T-helper 9 cell (primary cell): ENCODE measurements around the gene TM2D3.

ENCODE experiments used
- DNase-seq: peaks from one replicate; pipeline ENCODE4 v3.0.0-alpha.2; 2020

The TM2D3 gene

DNA sequence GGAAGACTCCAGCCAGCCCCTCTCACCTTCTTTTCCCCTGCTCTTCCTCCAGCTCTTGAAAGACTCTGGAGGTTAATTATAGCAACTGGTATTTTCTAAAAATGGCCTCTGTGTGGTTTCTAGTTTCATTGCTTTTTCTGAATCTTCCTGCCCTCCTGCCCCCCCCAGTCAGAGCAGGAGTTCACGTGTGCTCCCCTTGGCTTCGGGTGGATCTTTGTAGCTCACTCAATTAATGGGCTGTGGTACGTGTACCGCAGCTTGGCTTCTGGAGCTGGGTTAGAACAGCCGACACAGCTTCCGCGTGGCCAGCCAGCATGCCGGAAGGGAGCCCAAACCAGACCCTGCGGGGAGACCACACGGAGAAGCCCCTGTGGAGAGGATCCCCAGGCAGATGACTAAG lies 31.5 kb downstream of the TM2D3 start:
- DNase-seq: no peak

DNA sequence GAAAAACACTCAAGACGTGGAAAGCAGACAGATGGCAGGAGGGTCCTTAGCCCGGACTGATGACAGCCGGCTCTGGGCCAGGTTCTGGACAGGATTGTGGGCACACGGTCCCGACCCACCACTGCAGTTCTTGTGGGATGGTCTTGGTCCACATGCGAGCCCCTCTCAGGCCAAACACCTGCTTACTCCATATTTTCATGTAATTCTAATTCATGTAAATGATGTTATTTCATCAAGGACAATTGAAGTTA lies 32.6 kb downstream of the TM2D3 start:
- no peak for DNase-seq

DNA sequence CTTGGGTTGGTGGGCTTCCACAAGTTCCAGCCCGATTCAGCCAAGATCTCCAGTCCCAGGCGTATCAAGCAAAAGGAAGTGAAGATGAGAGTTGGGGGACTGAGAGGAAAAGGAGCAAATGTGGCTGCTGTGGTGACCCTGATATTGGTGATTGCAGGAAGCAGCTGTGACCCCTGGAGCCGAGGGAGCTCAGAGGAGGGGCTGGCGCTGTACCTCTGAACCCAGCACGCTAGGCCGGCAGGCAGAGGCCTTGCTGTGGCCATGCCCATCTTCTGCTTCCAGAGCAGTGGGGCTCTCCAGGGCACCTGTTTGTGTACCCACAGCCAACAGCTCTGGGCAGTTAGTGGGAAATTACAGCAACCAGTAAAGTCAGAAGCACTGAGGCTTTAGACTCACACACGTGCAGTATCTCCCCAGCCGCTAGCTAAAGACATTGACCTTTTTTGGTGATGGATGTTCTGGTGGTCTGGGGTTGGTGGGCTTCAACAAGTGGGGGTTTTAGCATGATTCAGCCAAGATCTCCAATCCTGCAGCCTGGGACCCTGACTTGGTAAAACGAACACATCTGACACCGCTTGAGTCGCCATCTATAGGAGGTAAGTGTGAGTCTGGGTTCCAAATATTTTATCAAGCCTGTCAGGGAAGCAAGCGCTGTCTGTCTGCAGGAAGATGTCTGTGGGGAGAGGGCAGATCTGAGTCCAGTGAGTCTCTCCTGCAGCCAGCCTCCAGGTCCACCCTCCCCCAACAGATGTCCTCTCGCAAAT lies 33.1 kb downstream of the TM2D3 start:
- no peak for DNase-seq

DNA sequence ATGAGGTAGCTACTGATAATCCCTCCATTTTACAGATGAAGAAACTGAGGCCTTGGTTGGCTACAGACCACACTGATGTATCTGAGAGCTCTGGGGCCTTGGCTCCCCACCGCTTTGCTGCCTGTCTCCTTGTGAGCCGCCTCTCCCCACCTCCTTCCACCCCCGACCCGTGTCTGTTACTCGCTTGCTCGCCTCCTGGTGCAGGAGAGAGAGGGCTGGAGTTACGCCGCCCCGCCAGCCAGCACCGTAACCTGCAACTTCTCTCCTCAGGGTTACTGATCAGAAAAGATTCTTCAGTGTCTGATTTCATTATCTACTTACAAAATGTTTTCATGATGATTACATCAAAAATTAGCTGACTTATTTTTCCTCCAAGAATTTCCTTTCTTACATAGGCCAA lies 34.1 kb downstream of the TM2D3 start:
- DNase-seq: no peak

DNA sequence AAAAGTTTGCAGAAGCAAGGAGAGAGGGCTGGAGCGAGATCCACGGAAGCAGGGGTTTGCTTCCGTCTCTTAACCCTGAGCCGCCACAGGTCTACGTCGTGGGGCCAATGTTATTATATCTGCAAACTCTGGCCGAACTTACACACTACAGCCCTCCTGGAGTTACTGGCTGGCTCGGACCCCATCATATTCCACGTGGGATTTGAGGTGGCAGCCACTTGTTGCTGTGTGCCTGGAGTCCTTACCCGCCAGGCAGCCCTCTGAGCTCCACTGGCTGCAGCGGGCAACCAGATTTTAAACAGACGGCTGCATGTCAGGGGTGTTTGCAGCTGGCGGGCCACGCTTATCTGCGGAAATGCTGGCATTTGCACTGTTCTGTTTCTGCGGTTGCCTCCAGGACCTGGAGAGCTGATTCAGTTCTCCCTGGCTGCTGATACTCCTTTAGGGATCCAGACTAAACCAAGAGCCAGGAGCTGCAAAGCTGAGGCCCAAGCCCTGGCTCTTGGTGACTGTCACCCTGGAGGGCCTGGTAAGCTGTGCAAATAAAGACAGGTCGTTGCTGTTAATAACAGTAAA lies 34.7 kb downstream of the TM2D3 start:
- DNase-seq: no peak

DNA sequence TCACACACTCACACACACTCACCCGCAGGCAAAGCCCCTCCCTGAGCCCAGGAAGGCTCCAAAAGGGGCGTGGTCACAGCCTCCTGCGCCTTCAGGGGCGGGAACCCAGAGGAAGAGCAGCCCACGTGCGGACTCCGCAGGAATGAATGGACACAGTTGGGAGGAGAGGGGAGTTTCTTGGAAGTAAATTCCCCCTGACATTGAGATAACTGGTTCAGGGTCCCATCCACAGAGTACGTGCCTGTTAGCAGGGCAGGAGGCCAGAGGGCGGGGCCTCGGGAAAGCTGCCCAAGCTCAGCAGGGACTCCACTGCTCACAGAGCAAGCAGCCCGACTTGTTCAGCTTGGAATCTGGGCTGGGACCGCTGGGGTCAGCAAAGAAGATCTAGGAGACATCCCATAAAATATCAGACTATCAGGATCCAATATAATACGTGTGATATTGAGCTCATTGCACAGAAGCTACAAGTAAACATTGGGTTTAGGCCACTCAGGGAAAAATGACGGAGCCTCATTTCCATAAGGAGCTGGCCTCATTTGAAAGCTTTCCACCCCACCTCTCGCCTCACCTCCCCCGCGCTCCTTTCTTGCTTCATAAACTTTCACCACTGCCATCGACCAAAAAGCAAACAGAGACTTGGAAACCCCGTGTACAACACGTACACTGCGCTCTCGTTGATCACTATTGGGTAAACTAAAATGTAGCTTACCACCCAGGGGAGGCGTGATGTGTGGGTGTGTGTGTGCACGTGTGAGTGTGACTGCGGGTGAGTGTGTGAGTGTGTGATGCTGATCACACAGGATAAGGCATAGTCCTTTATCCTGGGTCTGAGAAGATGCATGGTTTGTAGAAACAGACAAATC lies 36.0 kb downstream of the TM2D3 start:
- no peak for DNase-seq

DNA sequence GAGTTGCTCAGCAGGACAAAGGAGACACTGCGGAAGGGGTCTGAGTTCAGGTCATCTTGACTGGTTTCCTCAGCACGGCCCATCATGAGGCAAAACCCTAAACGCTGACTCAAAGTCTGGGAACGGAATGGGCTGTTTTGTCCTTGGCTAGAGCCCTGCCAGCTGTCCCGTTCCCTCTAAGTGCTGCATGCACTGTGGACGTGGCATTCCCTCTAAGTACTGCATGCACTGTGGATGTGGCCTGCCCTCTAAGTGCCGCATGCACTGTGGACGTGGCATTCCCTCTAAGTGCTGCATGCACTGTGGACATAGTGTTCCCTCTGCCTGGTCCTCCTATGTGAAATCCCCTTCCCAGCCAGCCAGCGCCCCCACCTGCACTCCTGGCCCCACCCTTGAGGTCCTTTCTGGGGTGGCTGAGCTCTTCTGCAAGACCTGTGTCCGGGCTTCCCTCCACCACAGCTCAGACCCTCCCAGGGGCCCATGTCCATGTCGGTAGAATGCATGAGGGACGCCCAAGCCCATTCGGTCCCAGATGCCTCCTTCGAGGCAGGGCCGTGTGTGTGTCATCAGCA lies 36.7 kb downstream of the TM2D3 start:
- DNase-seq: no peak

DNA sequence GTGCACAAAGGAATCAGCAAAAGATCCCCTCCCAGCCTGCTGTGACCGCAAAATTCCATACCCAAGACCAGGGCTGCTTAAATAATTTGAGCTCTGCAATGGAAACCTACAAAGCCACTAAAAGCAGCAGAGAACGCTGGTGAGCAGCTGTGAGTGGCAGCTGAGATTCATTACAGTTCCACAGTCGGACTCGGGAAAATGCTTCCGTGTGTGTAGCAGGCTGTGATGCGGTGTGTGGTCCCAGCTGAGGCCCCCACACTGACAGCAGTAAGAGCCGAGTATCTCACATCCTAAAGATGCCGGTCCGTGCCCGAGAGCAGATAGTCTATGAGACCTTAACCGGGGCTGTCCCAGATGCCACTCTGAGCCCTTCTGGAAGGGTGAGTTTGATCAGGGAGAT lies 37.4 kb downstream of the TM2D3 start:
- DNase-seq: no peak

DNA sequence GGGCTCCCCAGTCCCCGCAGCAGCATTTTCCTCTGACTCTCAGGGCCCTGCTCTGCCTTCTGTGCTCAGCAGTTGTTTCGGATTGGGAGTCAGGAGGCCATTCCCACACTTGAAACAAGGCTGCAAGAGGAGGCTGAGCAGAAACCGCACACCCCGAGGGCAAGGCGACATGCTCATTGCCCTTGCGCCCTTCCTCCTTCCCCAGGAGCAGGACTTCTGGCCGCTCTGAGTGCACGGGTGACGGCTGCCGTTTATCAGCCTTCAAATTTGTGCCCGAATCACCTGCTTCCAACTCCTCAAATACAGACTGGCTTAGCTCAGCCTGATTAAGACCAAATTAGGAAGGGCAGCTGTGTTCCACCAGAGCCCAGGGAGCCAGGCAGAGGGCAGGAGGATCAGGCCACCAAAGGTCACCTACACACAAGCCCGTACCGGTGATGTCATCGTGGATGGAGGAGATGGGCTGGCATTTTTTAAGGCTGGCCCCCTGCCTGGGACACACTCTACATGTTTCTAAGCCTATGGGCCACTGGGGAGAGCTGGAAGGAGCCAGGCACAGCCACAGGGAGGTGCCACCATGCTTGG lies 38.1 kb downstream of the TM2D3 start:
- DNase-seq: no peak

DNA sequence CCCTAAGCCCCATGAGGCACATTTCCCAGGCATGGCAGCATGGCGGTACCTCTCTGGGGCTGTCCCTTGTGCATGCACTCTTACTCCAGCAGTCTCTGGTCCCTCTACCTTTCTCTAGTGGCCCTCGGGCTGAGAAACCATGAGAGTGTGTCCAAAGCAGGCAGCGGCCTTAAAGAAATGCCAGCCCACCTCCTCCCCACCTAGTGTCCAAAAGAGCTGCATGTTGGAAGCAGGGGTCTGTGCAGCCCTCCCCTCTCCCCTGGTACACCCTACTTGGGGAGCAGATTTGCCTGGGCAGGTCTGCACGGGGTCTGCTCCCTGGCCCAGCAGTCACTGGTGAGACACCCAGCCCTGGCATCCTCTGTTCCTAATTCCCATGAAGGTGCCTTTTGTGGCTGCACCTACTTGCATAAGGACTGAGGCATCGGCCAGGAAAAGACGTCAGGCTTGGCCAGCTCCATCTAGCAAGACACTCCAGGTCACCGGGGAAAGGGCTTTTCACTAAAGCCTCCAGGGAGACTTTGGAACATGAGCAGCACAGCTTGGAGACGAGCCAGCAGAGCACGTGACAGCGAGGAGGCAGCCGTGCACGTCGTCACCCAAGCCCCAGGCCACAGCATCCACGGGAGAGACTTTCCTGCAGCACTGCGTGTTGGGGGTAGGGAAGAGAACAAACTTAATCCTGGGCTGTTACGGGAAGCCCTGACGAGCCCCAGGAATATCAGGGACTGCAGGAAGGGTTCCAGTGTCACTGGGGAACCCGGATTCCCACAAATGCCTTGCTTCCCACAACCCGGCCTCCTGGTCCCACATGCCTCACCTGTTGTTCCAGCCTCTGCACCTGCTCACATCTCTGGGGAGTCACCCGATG lies 38.8 kb downstream of the TM2D3 start:
- DNase-seq: no peak

DNA sequence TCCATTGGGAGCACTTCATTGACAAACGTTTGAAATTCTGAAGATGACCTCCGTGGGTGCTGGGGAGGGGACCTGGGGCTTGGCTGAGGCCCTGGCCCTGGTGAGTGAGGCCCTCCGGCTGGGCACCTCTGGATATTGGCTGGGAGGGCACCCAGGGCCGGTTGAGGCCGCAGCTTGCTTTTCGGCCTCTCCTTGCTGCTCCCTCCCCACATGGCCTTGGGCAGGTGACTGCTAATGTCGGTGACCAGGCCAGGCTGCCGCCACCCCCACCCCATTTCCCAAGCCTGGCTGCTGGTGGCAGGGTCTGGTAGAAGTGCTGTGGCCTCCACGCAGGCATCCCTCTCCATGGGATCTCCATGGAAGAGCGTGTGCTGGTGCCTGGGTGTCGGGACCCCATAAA lies 39.5 kb downstream of the TM2D3 start:
- DNase-seq: no peak

DNA sequence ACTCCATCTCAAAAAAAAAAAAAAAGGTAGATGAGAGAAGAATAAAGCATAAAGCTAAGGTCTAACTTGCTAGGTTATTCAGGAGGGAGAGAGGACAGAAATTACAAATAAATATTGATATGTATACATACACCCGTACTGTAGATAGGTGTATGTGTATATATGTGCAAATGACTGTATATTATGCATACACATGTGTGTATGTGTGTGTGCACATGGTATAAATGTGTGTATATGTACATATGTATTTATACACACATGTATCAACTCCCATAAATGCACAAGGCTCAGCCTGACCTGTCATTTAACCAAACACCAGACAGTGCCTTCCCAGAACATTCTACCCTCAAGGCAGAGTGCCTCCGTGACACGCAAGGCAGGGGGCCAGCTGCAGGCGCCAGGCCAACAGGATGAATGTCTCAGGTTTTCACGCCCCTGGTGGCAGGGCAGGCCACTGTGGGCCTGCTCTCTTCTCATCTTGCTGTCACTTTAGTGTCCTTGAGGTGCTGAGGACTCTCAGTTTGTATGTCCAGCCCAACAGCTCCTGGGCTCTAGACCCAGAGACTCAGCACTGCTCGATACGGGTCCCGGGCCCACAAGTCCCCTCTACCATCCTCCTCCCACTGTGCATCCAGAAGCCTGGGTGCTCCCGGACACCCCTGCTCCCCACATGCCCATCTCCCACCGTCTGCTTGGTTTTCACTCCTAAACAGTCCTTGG lies 40.4 kb downstream of the TM2D3 start:
- DNase-seq: no peak

DNA sequence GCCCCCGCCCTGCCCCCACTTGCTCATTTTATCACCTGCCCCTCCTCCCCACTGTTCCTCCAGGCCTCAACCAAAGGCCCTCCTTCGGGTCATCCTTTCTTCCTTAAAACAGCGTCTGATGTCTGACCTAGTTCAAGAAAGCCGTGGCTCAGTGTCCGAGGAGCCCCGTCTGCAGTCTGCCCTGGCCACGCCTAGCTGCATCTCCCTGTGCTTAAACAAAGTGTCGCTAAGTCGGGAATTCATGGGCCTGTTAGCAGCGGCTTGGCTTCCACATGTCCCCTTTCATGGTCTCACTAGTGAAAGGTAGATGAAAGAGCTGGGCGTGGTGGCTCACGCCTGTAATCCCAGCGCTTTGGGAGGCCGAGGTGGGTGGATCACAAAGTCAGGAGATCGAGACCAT lies 41.2 kb downstream of the TM2D3 start:
- DNase-seq: no peak

DNA sequence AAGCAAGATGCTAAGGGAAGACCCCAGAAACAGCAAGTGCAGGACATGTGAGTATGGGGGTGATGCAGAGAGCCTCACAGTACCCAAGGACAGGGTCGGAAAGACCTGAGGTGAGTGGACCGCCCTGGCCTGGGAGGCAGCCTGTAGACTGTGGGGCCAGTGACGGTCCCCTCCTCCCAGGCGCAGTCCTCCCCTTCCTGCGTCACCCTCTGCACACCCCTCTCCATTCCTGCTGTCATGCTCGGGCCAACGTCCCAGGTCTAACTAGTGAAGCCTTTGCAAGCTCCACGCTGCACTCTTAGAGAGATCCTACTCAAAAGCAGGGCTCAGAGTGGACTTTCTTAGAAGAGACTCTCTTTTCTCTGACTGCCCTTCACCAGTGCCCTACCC lies 41.6 kb downstream of the TM2D3 start:
- DNase-seq: no peak

DNA sequence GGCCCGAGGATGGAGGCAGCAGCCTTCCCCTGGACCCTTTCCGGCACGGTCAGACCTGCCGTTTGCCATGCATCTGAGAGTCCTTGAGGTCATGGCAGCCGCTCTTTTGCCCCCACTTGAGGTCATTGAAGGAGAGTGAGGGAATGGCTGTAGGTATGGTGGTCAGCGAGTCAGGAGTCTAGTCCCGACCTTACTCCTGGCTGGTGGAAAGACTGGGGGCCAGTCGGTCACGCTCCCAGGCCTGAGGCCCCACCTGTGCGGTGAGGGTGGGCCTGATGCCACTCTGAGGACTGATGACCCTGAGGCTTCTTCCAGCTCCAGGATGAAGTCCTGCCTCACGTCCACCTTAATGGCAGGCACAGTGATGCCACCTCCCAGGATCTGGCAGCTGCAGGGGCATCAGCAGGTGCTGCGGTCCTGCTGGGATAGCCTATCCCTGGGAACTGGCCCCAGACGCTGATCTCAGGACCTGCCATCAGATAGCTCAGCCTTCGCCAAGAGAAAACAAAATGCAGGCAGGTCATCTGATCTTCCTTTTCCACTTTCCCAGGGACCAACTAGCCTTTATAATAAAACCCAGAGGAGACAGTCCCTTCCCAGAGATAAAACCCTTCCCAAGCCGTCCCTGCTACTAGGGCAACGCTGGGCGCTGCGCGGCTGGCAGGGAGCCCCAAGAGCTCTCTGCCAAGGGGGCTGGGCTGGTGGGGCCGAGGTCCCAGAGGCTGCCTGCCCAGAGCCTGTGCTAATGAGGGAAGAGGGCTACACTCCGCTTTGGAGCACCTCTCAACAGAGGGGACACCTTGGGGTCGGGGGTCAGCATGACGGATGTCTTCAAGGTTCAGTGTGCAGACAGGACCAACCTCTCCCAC lies 42.2 kb downstream of the TM2D3 start:
- DNase-seq: no peak

DNA sequence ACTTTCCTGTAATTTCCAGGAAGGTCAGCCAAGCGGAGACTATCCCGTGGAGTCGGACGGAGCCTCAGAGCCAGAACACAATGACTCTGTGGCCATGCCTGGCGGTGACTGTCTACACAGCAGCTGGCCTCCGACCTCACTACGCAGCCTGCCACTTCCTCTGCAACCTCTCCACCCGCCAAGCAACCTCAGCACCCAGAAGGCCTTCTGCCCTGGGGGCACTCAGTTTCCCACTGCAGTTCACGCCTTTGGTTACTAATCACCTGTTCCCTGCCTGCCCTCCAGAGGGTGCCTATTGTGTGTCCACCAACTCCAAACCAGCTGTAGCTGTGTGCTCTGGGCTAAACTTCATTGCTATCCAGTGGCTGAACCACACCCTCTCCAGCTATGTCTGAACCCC lies 44.0 kb downstream of the TM2D3 start:
- DNase-seq: no peak

DNA sequence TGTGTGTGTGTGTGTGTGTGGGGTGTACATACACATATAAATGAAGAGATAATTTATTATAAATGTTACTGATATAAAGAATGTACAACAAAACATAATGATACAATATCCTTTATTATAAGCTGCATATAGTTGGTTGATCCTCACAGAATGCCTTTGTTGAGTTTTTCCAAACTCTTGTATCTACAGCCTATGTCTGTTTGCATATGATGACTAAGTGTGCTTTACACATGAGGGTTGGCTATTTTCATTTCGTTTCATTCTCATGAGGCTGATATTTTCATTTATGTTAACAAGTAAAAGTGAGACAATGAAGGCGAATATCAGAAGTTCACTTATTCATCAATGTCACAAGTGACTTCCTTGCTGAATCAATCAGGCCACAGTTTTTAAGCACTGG lies 45.1 kb downstream of the TM2D3 start:
- DNase-seq: no peak

DNA sequence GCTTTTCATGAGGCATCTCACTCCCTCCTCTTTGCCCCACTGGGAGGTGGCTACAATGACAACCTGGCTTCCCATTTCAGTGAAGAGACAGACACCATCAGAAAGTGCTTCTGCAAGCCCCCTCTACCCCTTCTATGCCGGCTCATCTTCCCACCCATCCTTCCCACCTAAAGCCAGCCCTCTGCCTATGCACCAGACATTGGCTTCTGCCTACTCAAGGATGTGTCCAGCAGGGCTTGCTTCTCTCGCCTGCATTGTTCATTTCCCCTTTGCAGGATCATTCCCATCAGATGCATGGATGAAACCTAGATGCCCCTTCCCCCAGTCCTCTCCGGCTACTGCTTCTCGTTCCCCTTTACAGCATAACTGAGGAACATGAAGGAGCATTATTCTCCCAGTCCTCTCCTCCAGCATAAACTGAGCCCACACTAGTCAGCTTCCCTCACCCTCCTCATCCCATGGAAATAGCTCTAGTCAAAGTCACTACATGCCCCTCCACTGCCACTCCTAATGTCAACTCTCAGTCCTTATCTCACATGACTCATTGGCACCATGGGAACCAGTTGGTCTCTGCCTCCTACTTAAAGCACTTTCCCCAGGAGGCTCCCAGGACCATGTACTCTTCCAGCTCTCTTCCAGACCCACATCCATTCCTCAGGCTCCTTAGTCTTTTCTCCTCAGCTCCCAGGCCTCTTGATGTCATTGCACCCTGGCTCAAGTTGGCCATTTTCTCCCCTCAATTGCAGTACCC lies 47.9 kb downstream of the TM2D3 start:
- DNase-seq: no peak

DNA sequence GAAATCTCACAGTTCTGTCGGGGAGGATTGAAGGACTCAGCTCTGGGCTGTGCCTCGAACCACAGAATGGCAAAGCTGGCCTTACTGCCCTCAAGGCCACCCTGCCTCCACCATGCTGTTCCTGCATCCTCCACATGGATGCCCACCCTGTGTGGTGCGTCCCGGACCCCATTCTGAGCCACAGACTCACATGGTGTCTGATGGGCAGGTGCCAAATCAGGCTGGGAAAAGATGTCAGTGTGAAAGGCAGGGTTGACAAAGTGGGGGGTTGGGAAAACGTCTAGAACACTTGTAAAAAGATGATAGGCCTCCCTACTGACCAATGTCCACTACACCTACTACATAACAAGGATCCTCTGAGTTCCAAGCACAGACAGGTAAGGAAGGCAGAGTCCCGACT lies 49.4 kb downstream of the TM2D3 start:
- DNase-seq: no peak

DNA sequence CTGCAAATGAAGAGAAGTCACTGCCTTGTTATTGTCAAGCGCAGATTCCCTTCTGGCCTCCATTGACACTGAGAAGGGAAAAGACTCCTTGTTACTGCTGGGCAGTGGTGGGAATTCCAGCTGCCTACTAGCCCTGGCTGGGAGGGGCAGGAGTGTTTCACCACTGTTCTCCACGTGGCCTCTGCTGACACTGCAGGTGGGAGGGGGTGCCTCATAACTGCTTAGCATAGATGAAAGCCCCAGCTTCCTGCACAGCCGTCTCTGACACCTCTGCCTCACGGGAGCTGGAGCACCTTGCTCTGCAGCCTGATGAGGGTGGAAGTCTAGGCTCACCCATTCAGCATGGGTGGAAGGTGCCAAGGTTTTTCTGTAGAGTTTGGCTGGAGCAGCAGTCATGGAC lies 52.1 kb downstream of the TM2D3 start:
- DNase-seq: no peak
